Gastroesophageal sphincter (tissue), 3 donors: ENCODE data around the gene SLC4A5.

Experiments
- CTCF ChIP-seq, 4 experiments: fragments of 200-600 bp in 2 of 4; fragments of 450-650 bp in 2 of 4; sonication (generic) in 1 of 4; IDR thresholded peaks; one replicate each; pipeline ENCODE4 v1.5.1; 2017 to 2019; ENCODE audit warnings: antibody characterized with exemption in 4 of 4, mild to moderate bottlenecking in 2 of 4, moderate library complexity in 2 of 4
- EP300 ChIP-seq: sonication (generic); formaldehyde crosslinking; IDR thresholded peaks from one replicate; pipeline ENCODE4 v1.6.1; 2017; ENCODE audit warnings: antibody characterized with exemption, mild to moderate bottlenecking
- POLR2A ChIP-seq, 2 donors: fragments of 450-650 bp; IDR thresholded peaks; one replicate each; pipeline ENCODE4 v1.6.1; 2017; ENCODE audit warnings: antibody characterized with exemption in 2 of 2, mild to moderate bottlenecking in 2 of 2, moderate library complexity in 1 of 2
- POLR2AphosphoS5 ChIP-seq: sonication (generic); formaldehyde crosslinking; IDR thresholded peaks from one replicate; pipeline ENCODE4 v1.6.1; 2017; ENCODE audit warnings: antibody characterized with exemption

- TF ChIP-seq POLR2A (IDR thresholded peaks at IDR 0.05) = no peak
- TF ChIP-seq CTCF (IDR thresholded peaks at IDR 0.05) = no peak
- no peak for TF ChIP-seq POLR2AphosphoS5
- TF ChIP-seq EP300 = no peak
Measured at GRCh38 chr2:74188696-74189095, 154.5 kb downstream of the SLC4A5 start.
